K562 (cell line): ENCODE results near the gene P4HTM. TPM values are rescaled to one million over a fixed set of nuclear protein-coding genes. Genes with fewer than 3 reads are reported as not detected.

Source experiments
- ATAC-seq: fragments of 200-7000 bp; cut with Tn5 transposase; 3 replicates; pipeline ENCODE4 v1.9.1; 2020; ENCODE audit warnings: moderate library complexity
- BruUV-seq: library from RNA; stranded (reverse); fragments of 400-500 nt; replicated peaks from 2 replicates; lab custom pipeline; 2021; lab: Mats Ljungman, UMichigan
- CTCF ChIA-PET: fragments of 300-600 bp; formaldehyde crosslinking; extraction: SDS; loops from one replicate; lab custom pipeline; 2021; ENCODE audit warnings: low intra/inter-chr PET ratio; lab: Yijun Ruan, JAX
- POLR2A ChIA-PET: fragments of 300-600, 350-650 bp; sonication (Branson Sonifier 250); formaldehyde crosslinking; extraction: SDS; loops from one replicate; lab custom pipeline; 2021; ENCODE audit warnings: antibody characterized with exemption, inconsistent platforms; lab: Yijun Ruan, JAX
- DNase-seq, 4 experiments: peaks; one replicate each; pipeline versions ENCODE4 v3.0.0 to v3.0.0-alpha.2; 2011 to 2018; ENCODE audit warnings: low spot score in 3 of 4, mixed read lengths in 3 of 4; ENCODE audit errors: extremely low read depth in 1 of 4
- FAIRE-seq: peaks from 2 replicates; lab custom pipeline; 2011; peaks lifted over from hg19 to GRCh38; lab: Jason Lieb, UNC
- H2AFZ ChIP-seq: 2 replicates; pipeline ENCODE4 v1.6.0; 2011; ENCODE audit warnings: low read depth, low read length, control low read depth, inconsistent platforms
- H3K27ac ChIP-seq: fragments of 200-600 bp; 3 replicates; pipeline ENCODE4 v1.8.0; 2011; ENCODE audit warnings: low read depth, mild to moderate bottlenecking, control low read depth, inconsistent platforms, low read length, moderate library complexity, mixed read lengths; ENCODE audit errors: extremely low read depth
- H3K27me3 ChIP-seq, 2 experiments: fragments of 300-600 bp in 1 of 2; 2 replicates in 1 of 2; 3 replicates in 1 of 2; pipeline versions ENCODE4 v1.6.0 to v1.8.0; 2011; ENCODE audit warnings: inconsistent platforms in 2 of 2, low read length in 2 of 2, mild to moderate bottlenecking in 1 of 2, mixed read lengths in 1 of 2, moderate library complexity in 1 of 2; ENCODE audit not compliant: control insufficient read depth in 2 of 2, insufficient read depth in 2 of 2
- H3K36me3 ChIP-seq: fragments of 300-600 bp; 3 replicates; pipeline ENCODE4 v1.8.0; 2011; ENCODE audit warnings: mild to moderate bottlenecking, low read length, inconsistent platforms; ENCODE audit not compliant: control insufficient read depth, insufficient read depth
- H3K4me1 ChIP-seq, 2 experiments: fragments of 200-600 bp in 1 of 2; replicated peaks in 1 of 2; 2 replicates in 1 of 2; 3 replicates in 1 of 2; pipeline versions ENCODE4 v1.5.1 to v1.8.0; 2011; ENCODE audit warnings: inconsistent platforms in 2 of 2, low read length in 2 of 2, mild to moderate bottlenecking in 1 of 2, mixed read lengths in 1 of 2, moderate library complexity in 1 of 2; ENCODE audit not compliant: control insufficient read depth in 2 of 2, insufficient read depth in 2 of 2
- H3K4me2 ChIP-seq: 2 replicates; pipeline ENCODE4 v1.6.1; 2011; ENCODE audit warnings: low read length, control low read depth, inconsistent platforms, mixed read lengths; ENCODE audit not compliant: insufficient read depth
- H3K4me3 ChIP-seq: fragments of 200-600 bp; sonication (generic), shearing (Covaris generic); 2 replicates; pipeline ENCODE4 v1.5.1; 2016; ENCODE audit warnings: control low read depth, inconsistent platforms
- H3K79me2 ChIP-seq: fragments of 200-600 bp; 3 replicates; pipeline ENCODE4 v1.8.0; 2011; ENCODE audit warnings: low read length, inconsistent platforms; ENCODE audit not compliant: control insufficient read depth, insufficient read depth
- H3K9ac ChIP-seq, 2 experiments: 2 replicates each; pipeline versions ENCODE4 v1.6.0 to v1.6.1; 2011; ENCODE audit warnings: low read depth in 2 of 2, low read length in 2 of 2, control low read depth in 1 of 2, inconsistent platforms in 1 of 2, mild to moderate bottlenecking in 1 of 2, mixed read lengths in 1 of 2; ENCODE audit not compliant: insufficient read depth in 1 of 2
- H3K9me1 ChIP-seq: one replicate; pipeline ENCODE4 v1.6.0; 2011; ENCODE audit warnings: inconsistent platforms, mild to moderate bottlenecking, low read length, moderate library complexity; ENCODE audit not compliant: control insufficient read depth, insufficient read depth
- H3K9me3 ChIP-seq: replicated peaks from 2 replicates; pipeline ENCODE4 v1.5.1; 2011; ENCODE audit warnings: low read depth, low read length, inconsistent platforms; ENCODE audit not compliant: control insufficient read depth, insufficient read depth
- H4K20me1 ChIP-seq: replicated peaks from 2 replicates; pipeline ENCODE4 v1.6.1; 2011; ENCODE audit warnings: low read length, inconsistent platforms, mixed read lengths; ENCODE audit not compliant: control insufficient read depth, insufficient read depth
- CBFA2T3 ChIP-seq: fragments of 450-650 bp; IDR thresholded peaks from 2 replicates; pipeline ENCODE4 v1.6.1; 2017
- HINFP ChIP-seq: fragments of 450-650 bp; conservative IDR thresholded peaks from 2 replicates; pipeline ENCODE4 v1.6.1; 2016; ENCODE audit warnings: missing genetic modification characterization, low read depth, mild to moderate bottlenecking, control low read depth, missing compliant biosample characterization
- HLTF ChIP-seq: fragments of 450-650 bp; IDR thresholded peaks from 2 replicates; pipeline ENCODE4 v1.6.1; 2016
- HNRNPK ChIP-seq: fragments of 200-400 bp; formaldehyde crosslinking; IDR thresholded peaks from one replicate; pipeline ENCODE4 v1.6.1; 2018; ENCODE audit warnings: mild to moderate bottlenecking, low read depth, low read length; ENCODE audit not compliant: poor library complexity, severe bottlenecking
- MCM2 ChIP-seq: fragments of 450-650 bp; IDR thresholded peaks from 2 replicates; pipeline ENCODE4 v1.6.1; 2017; ENCODE audit warnings: low read depth, mild to moderate bottlenecking
- RAD21 ChIP-seq, 2 experiments: fragments of 250-450 bp in 1 of 2; fragments of 450-650 bp in 1 of 2; sonication (Bioruptor Pico) in 1 of 2; formaldehyde crosslinking in 1 of 2; IDR thresholded peaks in 1 of 2; conservative IDR thresholded peaks in 1 of 2; 2 replicates each; pipeline versions ENCODE4 v1.4.0 to v1.8.0; 2020 to 2022; ENCODE audit warnings: mild to moderate bottlenecking in 2 of 2, moderate library complexity in 1 of 2
- SLC30A9 ChIP-seq: fragments of 250-450 bp; sonication (Bioruptor Pico); IDR thresholded peaks from 2 replicates; pipeline ENCODE4 v1.8.0; 2022; ENCODE audit warnings: mild to moderate bottlenecking, moderate library complexity
- SNRNP70 ChIP-seq: fragments of 200-400 bp; formaldehyde crosslinking; optimal IDR thresholded peaks from 2 replicates; pipeline ENCODE3; 2017; ENCODE audit warnings: low read depth, low read length
- UBTF ChIP-seq, 2 experiments: IDR thresholded peaks; 2 replicates each; pipeline ENCODE4 v1.6.1; 2012; ENCODE audit warnings: improper control_type of control experiment in 2 of 2, low read depth in 2 of 2, low read length in 2 of 2, borderline replicate concordance in 1 of 2
- ZNF3 ChIP-seq: fragments of 250-450 bp; sonication (Bioruptor Pico); IDR thresholded peaks from 2 replicates; pipeline ENCODE4 v1.5.0; 2021; ENCODE audit warnings: mild to moderate bottlenecking, moderate library complexity
- ZNF589 ChIP-seq: fragments of 200-800 bp; sonication (Bioruptor generic); IDR thresholded peaks from 2 replicates; pipeline ENCODE4 v1.6.1; 2016; ENCODE audit warnings: low read depth, missing genetic modification characterization, missing compliant biosample characterization
- WGBS: fragments of 100-300 bp; shearing (Covaris generic); methylation state at CpG from one replicate; pipeline ENCODE4 v1.1.6; 2016; ENCODE audit warnings: low coverage, mixed read lengths; ENCODE audit not compliant: insufficient coverage; ENCODE audit errors: missing lambda C conversion rate; 5-methylcytosine and 5-hydroxymethylcytosine counted together
- in situ Hi-C: fragments of 300-500 bp; cut with MboI; formaldehyde crosslinking; loops from 4 replicates; pipeline ENCODE4 v1.15.0; 2018; ENCODE audit warnings: inconsistent platforms, mixed read lengths
- intact Hi-C: fragments of 100-400 bp; cut with micrococcal nuclease; formaldehyde crosslinking; loops from 2 replicates; pipeline ENCODE4 v1.14.2; 2022
- polyA plus RNA-seq, 8 experiments: library from polyadenylated mRNA; depleted of rRNA in 4 of 8; stranded (reverse) in 5 of 8; unstranded in 3 of 8; fragments of >200 nt; fragmentation: Nextera tagmentation in 2 of 8; fragmentation: Illumina TruSeq in 1 of 8; extraction: Ambion mirVana in 2 of 8; extraction: Trizol in 1 of 8; gene quantifications; 2 replicates each; pipeline versions ENCODE4 v1.2.1 to v1.2.3, GENCODE V29; 2011 to 2014; ENCODE audit warnings: inconsistent platforms in 1 of 8, missing spikeins in 1 of 8
- total RNA-seq, 7 experiments: library from RNA; depleted of rRNA in 6 of 7; stranded (reverse); fragments of >200 nt in 6 of 7; fragmentation: Illumina TruSeq in 2 of 7; extraction: Trizol in 2 of 7; gene quantifications; 2 replicates each; pipeline versions ENCODE4 v1.2.1 to v1.2.3, GENCODE V29; 2011 to 2021; ENCODE audit warnings: low replicate concordance in 1 of 7

P4HTM gene
- total and polyA plus RNA-seq, 9 of the 15 experiments (the other 6 are each of a cell fraction or from before 2014, with no cell fraction given), result 0.09 to 0.66 (median 0.25) TPM; not detected in 2

GRCh38 chr3:48949376-48949717 lies 40.7 kb upstream of the P4HTM start:
- Histone ChIP-seq H4K20me1 (no peaks in the 10 kb centered on the region), H3K79me2 (peaks cover 69% of the 10 kb centered on the region), H3K4me1 (peaks cover 0 to 3% of the 10 kb centered on the region in 2 experiments; a peak in 1 of 5 replicates), H3K9me1 (no peaks in the 10 kb centered on the region), H3K27ac (no peak overlapping the region), H3K4me2 (no peak overlapping the region), H3K36me3 (peaks cover 40% of the 10 kb centered on the region), H3K9ac (no peak overlapping the region), H3K9me3 (no peaks in the 10 kb centered on the region), H2AFZ (no peak overlapping the region), H3K4me3 (no peak overlapping the region), H3K27me3 (no peaks in the 10 kb centered on the region)
- no TSS peak for BruUV-seq
- CTCF ChIA-PET, result no interaction called here
- DNase-seq (no peak), ATAC-seq (no peak), FAIRE-seq (no peak)
- POLR2A ChIA-PET, result no interaction called here
- no peak for TF ChIP-seq MCM2
- no peak for TF ChIP-seq HINFP (tag)
- TF ChIP-seq SLC30A9 (CRISPR knock-in tag), result no peak
- TF ChIP-seq ZNF589 (CRISPR knock-in tag), result no peak
- no peak for TF ChIP-seq UBTF (IDR thresholded peaks at IDR 0.05; ENCODE audit: borderline replicate concordance in 1 of 2, low read depth in 2 of 2, low read length in 2 of 2)
- TF ChIP-seq HNRNPK, result no peak
- TF ChIP-seq HLTF, result no peak
- TF ChIP-seq RAD21 (CRISPR knock-in tag; conservative IDR thresholded peaks at IDR 0.05 in 1 of 2, IDR thresholded peaks at IDR 0.05 in 1 of 2), result no peak
- no peak for TF ChIP-seq CBFA2T3
- TF ChIP-seq ZNF3 (CRISPR knock-in tag), result no peak
- TF ChIP-seq SNRNP70, result no peak
- WGBS, result 36% methylated on average over 2 of the region's 2 CpGs
- intact Hi-C loops, result no loop called here
- in situ Hi-C loops, result no loop called here
